ENCODE data around the gene RCCD1.
"Not testable (repeated sequence)": the region's sequence is repeated elsewhere in the genome, so short reads cannot be mapped to it uniquely, and the experiment has no call there.

Gene RCCD1, protein sequence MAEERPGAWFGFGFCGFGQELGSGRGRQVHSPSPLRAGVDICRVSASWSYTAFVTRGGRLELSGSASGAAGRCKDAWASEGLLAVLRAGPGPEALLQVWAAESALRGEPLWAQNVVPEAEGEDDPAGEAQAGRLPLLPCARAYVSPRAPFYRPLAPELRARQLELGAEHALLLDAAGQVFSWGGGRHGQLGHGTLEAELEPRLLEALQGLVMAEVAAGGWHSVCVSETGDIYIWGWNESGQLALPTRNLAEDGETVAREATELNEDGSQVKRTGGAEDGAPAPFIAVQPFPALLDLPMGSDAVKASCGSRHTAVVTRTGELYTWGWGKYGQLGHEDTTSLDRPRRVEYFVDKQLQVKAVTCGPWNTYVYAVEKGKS

DNA sequence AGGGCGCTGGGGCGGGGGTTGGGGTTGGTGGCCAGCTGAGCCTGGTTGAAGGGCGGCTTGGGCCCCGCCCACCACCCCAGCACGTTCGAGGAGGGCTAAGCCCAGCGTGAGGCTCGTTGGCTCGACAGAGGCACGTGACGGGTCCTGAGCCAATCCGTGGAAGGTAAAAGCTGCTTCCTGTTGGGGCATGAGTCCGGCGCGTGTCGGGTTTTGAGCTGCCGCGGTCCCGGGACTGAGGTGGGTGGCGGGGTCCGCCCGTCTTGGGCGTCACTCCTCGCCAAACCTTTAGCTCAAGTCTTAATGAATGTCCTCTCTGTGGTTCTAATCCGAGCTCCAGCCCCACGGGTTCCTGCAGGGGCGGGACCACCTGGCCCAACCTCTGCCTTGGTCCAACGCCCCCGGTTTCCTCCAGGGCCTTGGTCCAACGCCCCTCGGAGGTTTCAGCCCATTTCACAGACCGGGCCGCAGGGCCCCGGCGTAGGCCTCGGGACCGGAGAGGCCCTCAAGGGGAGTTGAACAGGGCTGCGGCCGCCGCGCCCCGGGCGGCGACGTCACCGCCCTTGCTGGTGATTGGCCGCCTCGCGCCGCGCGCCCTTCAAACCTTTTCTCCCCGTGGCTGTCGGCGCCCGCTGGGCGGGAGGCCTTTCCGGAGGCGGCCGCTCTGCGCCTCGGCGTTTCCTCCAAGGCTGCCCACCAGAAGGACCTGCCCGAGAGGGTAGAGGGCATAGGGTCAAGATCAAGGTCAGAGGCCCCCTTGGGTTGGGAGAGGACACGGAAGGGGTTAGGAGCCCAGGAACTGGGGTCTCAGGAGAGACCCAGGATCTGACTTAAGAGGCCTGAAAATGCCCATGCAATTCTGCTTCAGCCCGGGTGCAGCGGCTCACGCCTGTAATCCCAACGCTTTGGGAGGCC is at the start of gene RCCD1:
Gene RCCD1, plus strand, starts transcription at position 173 of the 912 bp plus-strand sequence. CDS start 1,851 bp downstream, outside the sequence.
- DNase-seq (ENCODE audit: low read depth in 1 of 2, low spot score in 1 of 2) = peak; percentile 66 to 80

DNA sequence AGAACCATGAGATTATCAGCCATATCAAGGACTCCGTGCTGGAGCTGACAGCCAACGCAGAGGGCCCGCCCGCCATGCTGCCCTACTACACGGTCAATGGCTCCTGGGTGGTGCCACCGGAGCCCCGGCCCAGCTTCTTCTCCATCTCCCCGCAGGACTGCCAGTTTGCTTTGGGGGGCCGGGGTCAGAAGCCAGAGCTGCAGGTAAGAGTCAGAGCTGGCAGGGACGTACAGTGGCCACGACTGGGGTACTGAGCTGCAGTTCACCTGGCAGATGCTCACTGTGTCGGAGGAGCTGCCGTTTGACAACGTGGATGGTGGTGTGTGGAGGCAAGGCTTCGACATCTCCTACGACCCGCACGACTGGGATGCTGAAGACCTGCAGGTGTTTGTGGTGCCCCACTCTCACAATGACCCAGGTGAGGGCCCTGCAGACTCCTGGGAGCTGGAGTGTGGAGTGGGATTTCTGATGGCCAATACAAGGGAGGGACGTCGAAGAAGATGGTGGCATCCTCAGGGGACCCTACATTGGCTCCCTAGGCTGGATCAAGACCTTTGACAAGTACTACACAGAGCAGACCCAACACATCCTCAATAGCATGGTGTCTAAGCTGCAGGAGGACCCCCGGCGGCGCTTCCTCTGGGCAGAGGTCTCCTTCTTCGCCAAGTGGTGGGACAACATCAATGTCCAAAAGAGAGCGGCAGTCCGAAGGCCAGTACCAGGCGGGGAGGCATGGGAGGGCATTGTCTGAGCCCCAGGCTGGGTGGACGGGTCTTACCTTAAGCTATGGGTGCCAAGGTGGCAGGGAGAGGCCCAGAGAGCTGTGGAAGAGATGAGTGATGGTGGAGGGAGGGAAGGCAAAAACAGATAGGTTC is 49.1 kb upstream of the RCCD1 start:
- DNase-seq (ENCODE audit: low read depth in 1 of 2, low spot score in 1 of 2) = no peak

DNA sequence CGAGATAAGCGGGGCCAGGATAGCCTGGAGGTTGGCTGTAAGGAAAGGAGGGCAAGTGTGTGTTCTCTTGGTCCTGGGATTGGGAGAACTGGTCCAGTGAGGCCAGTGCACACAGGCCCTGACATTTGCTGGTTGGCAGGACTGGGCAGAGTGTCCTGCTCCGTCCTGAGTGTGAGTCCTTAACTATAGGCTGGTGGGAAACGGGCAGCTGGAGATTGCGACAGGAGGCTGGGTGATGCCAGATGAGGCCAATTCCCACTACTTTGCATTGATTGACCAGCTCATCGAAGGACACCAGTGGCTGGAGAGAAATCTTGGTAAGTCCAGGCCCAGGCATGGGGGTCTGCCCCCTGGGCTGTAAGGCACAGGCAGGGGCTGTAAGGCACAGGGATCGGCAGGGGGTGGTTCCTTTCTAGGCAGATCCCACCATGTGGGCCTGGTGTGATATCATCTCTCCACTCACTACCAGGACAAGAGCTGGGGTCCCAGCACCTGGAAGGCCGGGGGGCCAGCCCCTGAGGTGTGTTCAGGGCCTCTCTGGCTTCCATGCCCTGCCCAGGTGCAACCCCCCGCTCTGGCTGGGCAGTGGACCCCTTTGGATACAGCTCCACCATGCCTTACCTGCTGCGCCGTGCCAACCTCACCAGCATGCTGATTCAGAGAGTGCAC is 48.4 kb upstream of the RCCD1 start:
- DNase-seq (ENCODE audit: low read depth in 1 of 2, low spot score in 1 of 2) = no peak

DNA sequence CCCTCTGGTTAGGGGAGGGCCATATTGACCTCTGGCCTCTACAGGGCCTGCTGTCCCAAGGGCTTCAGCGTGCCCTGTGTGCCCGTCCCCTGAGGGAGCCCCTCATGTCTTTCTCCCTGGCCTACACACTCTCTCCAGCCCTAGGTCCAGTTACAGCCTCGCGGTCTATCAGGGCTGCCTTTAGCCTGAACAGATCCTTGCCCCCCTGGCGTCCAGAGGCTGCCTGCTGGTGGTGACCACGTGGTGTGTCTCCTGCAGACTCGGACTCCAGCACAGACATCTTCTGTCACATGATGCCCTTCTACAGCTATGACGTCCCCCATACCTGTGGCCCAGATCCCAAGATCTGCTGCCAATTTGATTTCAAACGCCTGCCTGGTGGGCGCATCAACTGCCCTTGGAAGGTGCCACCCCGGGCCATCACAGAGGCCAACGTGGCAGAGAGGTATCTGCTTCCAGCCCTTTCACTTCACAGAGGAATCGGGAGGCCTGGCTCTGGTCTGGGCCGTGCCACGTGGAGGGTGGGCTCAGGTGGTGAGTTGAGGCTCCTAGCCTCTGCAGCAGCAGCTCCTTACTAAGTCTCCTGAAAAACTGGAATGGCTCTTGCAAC is 47.5 kb upstream of the RCCD1 start:
- no peak for DNase-seq (ENCODE audit: low read depth in 1 of 2, low spot score in 1 of 2)

DNA sequence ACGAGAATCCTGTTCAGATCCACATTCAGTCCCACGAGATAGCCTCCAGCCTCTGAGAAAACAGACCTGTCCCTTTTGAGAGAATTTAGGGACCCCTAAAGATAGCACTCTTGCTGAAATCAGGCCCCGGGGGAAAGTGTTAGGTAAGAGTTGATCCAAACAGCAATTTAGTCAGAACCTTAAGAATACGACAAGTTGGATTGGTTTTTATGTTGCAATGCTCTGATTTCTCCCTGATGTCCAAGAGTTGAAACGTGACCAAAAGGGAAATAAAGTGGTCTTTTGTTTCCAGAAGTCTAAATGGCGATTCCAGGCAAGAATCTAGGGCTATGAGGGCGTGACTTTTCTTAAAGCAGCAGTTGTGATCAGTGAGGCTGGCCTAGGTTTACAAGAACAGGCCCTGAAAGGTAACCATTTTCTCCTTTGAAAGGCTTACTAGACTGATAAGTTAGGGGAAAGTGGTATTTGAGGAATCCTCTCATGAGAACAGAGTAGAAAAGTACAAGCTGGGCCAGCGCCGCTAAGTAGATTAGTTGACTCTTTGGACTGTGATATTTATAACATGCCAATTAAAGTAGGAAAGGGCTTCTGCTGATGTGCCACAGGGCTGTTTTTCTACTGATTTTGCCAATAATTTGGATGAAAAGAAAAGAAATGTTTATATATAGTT is 46.7 kb upstream of the RCCD1 start:
- DNase-seq (ENCODE audit: low read depth in 1 of 2, low spot score in 1 of 2) = no peak

DNA sequence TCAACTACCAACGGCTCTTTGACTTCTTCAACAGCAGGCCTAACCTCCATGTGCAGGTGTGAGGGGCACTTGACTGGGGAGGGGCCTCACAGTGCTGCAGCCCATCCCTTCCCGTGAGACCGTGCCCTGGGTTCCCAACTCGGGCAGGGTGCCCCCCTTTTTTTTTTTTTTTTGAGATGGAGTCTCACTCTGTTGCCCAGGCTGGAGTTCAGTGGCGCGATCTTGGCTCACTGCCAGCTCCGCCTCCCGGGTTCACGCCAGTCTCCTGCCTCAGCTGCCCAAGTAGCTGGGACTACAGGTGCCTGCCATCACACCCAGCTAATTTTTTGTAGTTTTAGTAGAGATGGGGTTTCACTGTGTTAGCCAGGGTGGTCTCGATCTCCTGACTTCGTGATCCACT is 45.2 kb upstream of the RCCD1 start:
- not testable (repeated sequence) for DNase-seq (ENCODE audit: low read depth in 1 of 2, low spot score in 1 of 2)

DNA sequence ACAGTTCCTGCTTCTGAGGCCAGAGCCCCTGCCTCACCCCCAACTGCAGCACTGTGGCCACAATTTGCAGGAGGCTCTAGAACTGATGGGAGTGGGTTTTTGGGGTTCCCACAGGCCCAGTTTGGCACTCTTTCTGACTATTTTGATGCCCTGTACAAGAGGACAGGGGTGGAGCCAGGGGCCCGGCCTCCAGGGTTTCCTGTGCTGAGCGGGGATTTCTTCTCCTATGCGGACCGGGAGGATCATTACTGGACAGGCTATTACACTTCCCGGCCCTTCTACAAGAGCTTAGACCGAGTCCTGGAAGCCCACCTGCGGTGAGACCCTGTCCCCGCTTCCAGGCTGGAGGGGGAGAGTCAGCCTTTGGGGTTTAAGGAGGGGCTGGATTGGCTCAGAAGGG is 44.7 kb upstream of the RCCD1 start:
- DNase-seq (ENCODE audit: low read depth in 1 of 2, low spot score in 1 of 2) = no peak

DNA sequence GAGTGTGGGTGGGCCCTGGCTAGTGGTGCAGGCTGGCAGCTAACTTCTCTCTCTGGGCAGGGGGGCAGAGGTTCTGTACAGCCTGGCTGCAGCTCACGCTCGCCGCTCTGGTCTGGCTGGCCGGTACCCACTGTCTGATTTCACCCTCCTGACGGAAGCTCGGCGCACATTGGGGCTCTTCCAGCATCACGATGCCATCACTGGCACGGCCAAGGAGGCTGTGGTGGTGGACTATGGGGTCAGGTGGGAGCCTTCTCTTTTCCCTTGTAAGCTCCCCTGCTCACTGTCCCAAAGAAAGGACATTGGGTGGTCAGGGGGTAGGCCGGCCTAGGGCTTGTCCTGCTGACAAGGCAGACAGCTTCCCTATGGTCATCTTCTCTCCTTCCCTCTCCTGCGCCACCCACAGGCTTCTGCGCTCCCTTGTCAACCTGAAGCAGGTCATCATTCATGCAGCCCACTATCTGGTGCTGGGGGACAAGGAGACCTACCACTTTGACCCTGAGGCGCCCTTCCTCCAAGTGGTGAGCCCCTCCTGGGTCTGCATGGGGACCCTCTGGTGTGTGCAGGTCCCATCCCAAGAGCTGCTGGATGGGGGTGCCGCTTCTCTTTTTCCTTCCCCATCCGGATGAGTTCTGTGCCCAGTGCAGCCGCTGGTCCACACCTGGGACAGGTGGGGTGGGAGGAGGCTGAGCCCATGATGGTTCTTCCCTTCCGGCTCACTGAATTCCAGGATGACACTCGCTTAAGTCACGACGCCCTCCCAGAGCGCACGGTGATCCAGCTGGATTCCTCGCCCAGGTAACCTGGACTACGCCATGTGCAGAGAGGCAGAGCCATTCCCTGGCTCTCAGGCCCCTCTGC is 44.0 kb upstream of the RCCD1 start:
- no peak for DNase-seq (ENCODE audit: low read depth in 1 of 2, low spot score in 1 of 2)

DNA sequence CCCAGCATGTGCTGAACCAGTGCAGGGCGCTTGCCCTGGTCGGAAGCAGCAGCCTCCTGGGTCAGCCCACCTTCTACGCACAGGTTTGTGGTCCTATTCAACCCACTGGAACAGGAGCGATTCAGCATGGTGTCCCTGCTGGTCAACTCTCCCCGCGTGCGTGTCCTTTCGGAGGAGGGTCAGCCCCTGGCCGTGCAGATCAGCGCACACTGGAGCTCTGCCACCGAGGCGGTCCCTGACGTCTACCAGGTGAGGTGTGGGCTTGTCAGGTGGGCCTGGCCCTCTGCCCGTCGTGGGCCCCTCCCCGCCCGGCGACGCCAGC is 43.4 kb upstream of the RCCD1 start:
- DNase-seq (ENCODE audit: low read depth in 1 of 2, low spot score in 1 of 2) = no peak

DNA sequence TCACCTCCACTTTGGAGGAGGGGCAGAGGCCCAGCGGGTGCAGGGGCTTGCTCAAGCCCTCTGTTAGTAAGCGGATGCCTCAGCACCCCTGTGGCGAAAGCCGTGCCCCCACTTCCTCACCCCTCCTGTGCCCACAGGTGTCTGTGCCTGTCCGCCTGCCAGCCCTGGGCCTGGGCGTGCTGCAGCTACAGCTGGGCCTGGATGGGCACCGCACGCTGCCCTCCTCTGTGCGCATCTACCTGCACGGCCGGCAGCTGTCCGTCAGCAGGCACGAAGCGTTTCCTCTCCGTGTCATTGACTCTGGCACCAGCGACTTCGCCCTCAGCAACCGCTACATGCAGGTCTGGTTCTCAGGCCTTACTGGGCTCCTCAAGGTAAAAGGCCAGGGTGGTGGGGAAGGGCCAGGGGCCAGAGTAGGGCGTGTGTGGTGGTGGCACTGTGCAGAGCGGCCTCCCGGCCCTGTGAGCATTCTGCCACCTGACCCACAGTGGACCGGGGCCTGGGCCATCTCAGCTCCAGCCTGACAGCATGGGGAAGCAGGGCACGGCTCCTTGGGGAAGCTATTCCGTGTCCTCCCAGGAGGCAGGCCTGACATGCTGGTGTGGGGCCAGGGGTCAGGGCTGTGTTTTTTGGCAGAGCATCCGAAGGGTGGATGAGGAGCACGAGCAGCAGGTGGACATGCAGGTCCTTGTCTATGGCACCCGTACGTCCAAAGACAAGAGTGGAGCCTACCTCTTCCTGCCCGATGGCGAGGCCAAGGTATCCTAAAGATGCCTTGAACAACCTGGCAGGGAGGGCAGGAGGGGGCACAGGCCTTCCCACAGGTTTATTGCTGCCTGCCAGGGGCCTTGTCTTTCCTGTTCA is 42.5 kb upstream of the RCCD1 start:
- no peak for DNase-seq (ENCODE audit: low read depth in 1 of 2, low spot score in 1 of 2)

DNA sequence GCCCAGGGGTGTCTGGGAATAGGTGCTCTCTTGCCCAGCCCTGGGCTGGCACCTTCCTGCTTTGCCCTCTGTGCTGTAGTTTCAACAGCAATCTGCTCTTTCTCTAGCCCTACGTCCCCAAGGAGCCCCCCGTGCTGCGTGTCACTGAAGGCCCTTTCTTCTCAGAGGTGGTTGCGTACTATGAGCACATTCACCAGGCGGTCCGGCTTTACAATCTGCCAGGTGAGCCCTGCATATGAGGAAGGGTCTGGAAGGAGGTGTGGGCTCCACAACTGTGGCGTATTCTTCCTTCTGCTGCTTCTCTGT is 42.0 kb upstream of the RCCD1 start:
- no peak for DNase-seq (ENCODE audit: low read depth in 1 of 2, low spot score in 1 of 2)

DNA sequence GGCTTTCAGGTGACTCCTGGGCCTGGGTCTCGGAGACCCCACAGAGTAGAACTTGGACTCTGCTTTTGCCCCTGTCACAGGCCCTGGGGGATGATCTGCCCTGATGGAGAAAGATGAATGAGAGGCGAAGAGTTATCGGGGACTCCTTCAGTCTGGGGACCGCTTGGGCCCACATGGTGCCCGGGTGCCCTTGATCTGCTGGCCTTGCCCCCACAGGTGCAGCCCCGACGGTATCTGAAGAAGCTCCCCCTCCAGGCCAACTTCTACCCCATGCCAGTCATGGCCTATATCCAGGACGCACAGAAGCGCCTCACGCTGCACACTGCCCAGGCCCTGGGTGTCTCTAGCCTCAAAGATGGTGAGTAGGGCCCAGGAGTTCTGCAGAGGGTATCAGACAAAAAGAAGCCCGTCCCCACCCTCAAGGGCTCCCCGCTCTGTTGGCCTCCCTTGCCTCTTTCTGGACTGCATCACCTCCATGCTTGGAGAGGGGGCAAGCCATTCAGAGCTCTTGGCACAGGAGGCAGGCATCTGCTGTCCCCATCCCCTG is 41.2 kb upstream of the RCCD1 start:
- DNase-seq (ENCODE audit: low read depth in 1 of 2, low spot score in 1 of 2) = no peak

DNA sequence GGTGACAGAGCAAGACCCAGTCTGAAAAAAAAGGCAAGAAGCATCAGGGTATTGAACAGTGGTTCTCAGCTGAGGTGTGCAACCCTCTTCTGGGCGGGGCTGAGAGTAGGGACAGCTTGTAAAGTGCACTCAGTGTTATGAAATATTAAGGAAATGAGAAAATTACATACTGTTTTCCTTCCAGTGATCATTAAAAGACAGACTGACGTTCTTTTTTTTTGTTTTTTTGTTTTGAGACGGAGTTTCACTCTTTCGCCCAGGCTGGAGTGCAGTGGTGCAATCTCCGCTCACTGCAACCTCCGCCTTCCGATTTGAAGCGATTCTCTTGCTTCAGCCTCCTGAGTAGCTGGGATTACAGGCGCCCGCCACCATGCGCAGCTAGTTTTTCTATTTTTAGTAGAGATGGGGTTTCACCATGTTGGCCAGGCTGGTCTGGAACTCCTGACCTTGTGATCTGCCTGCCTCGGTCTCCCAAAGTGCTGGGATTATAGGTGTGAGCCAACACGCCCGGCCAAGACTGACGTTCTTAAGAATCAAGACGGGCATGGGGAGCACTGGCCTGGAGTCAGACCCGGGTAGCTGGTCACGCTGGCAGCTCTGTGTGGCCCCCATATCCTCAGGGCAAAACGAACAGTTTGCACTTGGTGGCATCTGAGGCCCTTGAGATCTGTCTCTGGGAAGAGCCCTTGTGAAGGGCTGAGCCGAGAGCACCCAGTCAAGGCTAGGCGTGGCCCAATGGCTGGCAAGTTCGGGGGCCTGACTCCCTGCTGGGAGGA is 40.2 kb upstream of the RCCD1 start:
- no peak for DNase-seq (ENCODE audit: low read depth in 1 of 2, low spot score in 1 of 2)

DNA sequence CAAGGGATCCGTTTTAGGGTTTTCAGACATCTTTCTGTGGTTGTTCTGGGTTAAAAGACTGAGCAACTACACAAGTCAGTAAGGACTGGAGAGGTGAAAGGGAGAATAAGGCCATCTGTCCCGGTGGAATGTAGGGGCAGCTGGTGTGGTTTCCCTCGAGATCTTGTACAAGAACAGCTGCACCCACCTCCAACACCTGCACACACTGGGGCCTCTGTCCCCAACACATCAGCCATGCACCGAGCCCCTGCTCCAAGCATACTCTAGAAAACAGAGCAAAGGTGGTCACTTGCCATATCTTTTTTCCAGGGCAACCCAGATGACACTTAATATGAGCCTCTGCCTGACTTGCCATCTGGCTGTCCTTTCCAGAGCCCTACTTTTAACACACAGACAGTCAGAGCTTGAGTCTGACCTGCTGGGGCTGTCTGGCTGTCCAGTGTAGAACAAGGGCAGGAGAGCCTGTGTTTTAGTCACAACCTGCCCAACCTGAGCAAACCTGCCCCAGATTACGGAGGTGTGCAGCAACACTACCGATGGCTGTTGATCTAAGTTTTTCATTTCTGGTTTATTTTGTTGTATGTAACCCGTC is 39.4 kb upstream of the RCCD1 start:
- no peak for DNase-seq (ENCODE audit: low read depth in 1 of 2, low spot score in 1 of 2)

DNA sequence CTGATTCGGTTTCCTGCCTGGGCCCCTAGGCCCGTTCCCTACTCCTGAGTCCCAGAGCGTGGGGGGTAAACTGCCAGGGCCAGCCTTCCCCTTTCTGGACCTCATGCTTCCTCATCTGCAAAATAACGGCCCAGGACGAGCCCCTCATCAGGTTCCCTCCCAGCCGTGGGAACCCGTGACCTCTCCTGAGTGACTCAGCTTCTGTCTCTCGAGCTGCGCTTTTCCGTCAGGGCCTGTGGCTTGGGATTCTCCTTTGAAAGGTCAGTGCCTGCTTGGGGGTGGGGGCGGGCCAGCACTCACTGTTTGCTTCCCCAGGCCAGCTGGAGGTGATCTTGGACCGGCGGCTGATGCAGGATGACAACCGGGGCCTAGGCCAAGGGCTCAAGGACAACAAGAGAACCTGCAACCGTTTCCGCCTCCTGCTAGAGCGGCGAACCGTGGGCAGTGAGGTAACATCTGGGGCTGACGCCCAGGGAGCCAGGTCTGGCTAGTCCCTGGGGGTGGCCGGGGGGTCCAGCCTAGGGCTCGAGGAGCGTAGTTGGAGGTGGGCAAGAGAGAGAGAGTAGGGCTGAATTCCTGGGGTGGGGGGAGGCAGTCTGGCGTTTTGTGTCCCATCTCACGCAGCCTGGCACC is 38.8 kb upstream of the RCCD1 start:
- DNase-seq (ENCODE audit: low read depth in 1 of 2, low spot score in 1 of 2) = no peak

DNA sequence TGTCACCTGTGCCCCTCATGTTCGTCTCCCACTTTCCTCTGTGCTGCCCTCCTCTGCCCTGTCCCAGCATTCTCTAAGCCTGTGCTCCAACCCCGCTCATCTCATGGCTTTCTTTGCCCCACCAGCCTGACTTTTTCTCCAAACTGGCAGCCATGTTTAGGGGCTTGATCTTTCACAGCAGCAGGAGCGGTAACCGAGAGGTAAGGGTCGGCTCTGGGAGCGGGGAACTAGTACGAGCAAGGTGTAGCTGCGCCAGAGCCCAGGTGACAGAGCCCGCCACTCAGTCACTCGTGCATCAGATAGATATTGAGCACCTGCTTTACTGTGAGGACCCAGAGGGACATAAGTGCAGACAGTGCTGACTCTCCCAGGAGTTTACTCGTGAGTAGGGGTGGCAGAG is 38.2 kb upstream of the RCCD1 start:
- DNase-seq (ENCODE audit: low read depth in 1 of 2, low spot score in 1 of 2) = no peak
